NCI-H345 treated with DMSO at 0.1 percent for 48 hours (cell line): ENCODE measurements around the gene TMEM63A.
A peak's percentile ranks its signal among the peaks of the same experiment; 100 is the strongest.
"Not testable (repeated sequence)": the region's sequence is repeated elsewhere in the genome, so short reads cannot be mapped to it uniquely, and the experiment has no call there.

Source experiments
- DNase-seq: peaks from one replicate; lab custom pipeline; 2025; ENCODE audit not compliant: unreplicated experiment; lab: John Stamatoyannopoulos, UW

TMEM63A gene

GRCh38 chr1:225881959-225882693 is at the start of gene TMEM63A:
Gene TMEM63A, minus strand, starts transcription at chr1:225882380. Its CDS starts 4,800 bp downstream, at chr1:225877580.
- no peak for DNase-seq

- DNase-seq: no peak
Observed at GRCh38 chr1:225931270-225932136, 49.3 kb upstream of the TMEM63A start.

GRCh38 chr1:225930566-225930965 is 48.4 kb upstream of the TMEM63A start:
- no peak for DNase-seq

- DNase-seq: not testable (repeated sequence)
Observed at GRCh38 chr1:225929462-225929861, 47.3 kb upstream of the TMEM63A start.

GRCh38 chr1:225928186-225929175 is 46.3 kb upstream of the TMEM63A start:
- DNase-seq: no peak

- DNase-seq: no peak
Observed at GRCh38 chr1:225926551-225927113, 44.5 kb upstream of the TMEM63A start.

- DNase-seq: peak; percentile 85
Observed at GRCh38 chr1:225923692-225924555, 41.7 kb upstream of the TMEM63A start, which contains the start of gene PYCR2. Gene PYCR2, minus strand, starts transcription at chr1:225924250. Its CDS starts 140 bp downstream, at chr1:225924110.

GRCh38 chr1:225923381-225923691 is 41.2 kb upstream of the TMEM63A start:
- no peak for DNase-seq

GRCh38 chr1:225921734-225922709 is 39.8 kb upstream of the TMEM63A start:
- DNase-seq: peak; percentile 94

GRCh38 chr1:225919906-225920305 is 37.7 kb upstream of the TMEM63A start:
- no peak for DNase-seq

- no peak for DNase-seq
Observed at GRCh38 chr1:225918280-225918679, 36.1 kb upstream of the TMEM63A start.

- no peak for DNase-seq
Observed at GRCh38 chr1:225917536-225917935, 35.4 kb upstream of the TMEM63A start.

GRCh38 chr1:225917101-225917500 is 34.9 kb upstream of the TMEM63A start:
- no peak for DNase-seq

- peak; percentile 21 for DNase-seq
Observed at GRCh38 chr1:225915538-225915991, 33.4 kb upstream of the TMEM63A start.

- DNase-seq: no peak
Observed at GRCh38 chr1:225914947-225915346, 32.8 kb upstream of the TMEM63A start.

GRCh38 chr1:225914391-225914790 is 32.2 kb upstream of the TMEM63A start:
- DNase-seq: no peak

GRCh38 chr1:225911191-225912130 is 29.3 kb upstream of the TMEM63A start:
- DNase-seq: no peak
